K562 (cell line): ENCODE measurements around the gene CCDC185.

ENCODE experiments used
- BRCA1 ChIP-seq, 2 experiments: fragments of 450-650 bp in 1 of 2; sonication (generic) in 1 of 2; formaldehyde crosslinking in 1 of 2; IDR thresholded peaks; 2 replicates each; pipeline versions ENCODE4 v1.5.0 to v1.6.1; 2017 to 2020; ENCODE audit warnings: mild to moderate bottlenecking in 1 of 2, missing genetic modification reagents in 1 of 2
- CUX1 ChIP-seq: fragments of 200-800 bp; sonication (Bioruptor generic); IDR thresholded peaks from 2 replicates; pipeline ENCODE4 v1.6.1; 2016; ENCODE audit warnings: missing genetic modification characterization, missing compliant biosample characterization
- FOXK2 ChIP-seq, 2 experiments: fragments of 450-650 bp; IDR thresholded peaks in 1 of 2; conservative IDR thresholded peaks in 1 of 2; 2 replicates each; pipeline ENCODE4 v1.6.1; 2016; ENCODE audit warnings: low read depth in 2 of 2, mild to moderate bottlenecking in 1 of 2
- RAD21 ChIP-seq, 2 experiments: fragments of 250-450 bp in 1 of 2; fragments of 450-650 bp in 1 of 2; sonication (Bioruptor Pico) in 1 of 2; formaldehyde crosslinking in 1 of 2; IDR thresholded peaks in 1 of 2; conservative IDR thresholded peaks in 1 of 2; 2 replicates each; pipeline versions ENCODE4 v1.4.0 to v1.8.0; 2020 to 2022; ENCODE audit warnings: mild to moderate bottlenecking in 2 of 2, moderate library complexity in 1 of 2
- SMARCA5 ChIP-seq: fragments of 450-650 bp; IDR thresholded peaks from 2 replicates; pipeline ENCODE4 v1.6.1; 2016
- YY1 ChIP-seq, 3 experiments: IDR thresholded peaks; 2 replicates each; pipeline ENCODE4 v1.6.1; 2011; ENCODE audit warnings: low read length in 2 of 3, mild to moderate bottlenecking in 2 of 3, moderate library complexity in 2 of 3, borderline replicate concordance in 1 of 3, control low read depth in 1 of 3, low read depth in 1 of 3; ENCODE audit not compliant: insufficient read depth in 3 of 3, insufficient replicate concordance in 2 of 3, control insufficient read depth in 1 of 3, insufficient read length in 1 of 3; ENCODE audit errors: extremely low read depth in 1 of 3
- ZFPM2 ChIP-seq: fragments of 250-450 bp; sonication (Bioruptor Pico); IDR thresholded peaks from 2 replicates; pipeline ENCODE4 v1.5.1; 2022; ENCODE audit warnings: mild to moderate bottlenecking
- ZHX1 ChIP-seq: fragments of 150-350 bp; conservative IDR thresholded peaks from 2 replicates; pipeline ENCODE4 v1.6.1; 2014; ENCODE audit warnings: low read length
- ZSCAN29 ChIP-seq: fragments of 450-650 bp; IDR thresholded peaks from 2 replicates; pipeline ENCODE4 v1.6.1; 2017
- TF ChIP-seq, protein P1 (sequence below): sonication (generic); formaldehyde crosslinking; IDR thresholded peaks from 2 replicates; pipeline ENCODE4 v1.8.0; 2023; ENCODE audit warnings: mild to moderate bottlenecking, missing genetic modification reagents
- TF ChIP-seq, protein P2 (sequence below): fragments of 250-450 bp; sonication (Bioruptor Pico); IDR thresholded peaks from 2 replicates; pipeline ENCODE4 v1.9.0; 2021; ENCODE audit warnings: mild to moderate bottlenecking, inconsistent platforms
- TF ChIP-seq, protein P3 (sequence below), 3 experiments: IDR thresholded peaks in 2 of 3; conservative IDR thresholded peaks in 1 of 3; 2 replicates each; pipeline ENCODE4 v1.5.1; 2011 to 2012; ENCODE audit warnings: low read length in 3 of 3, mild to moderate bottlenecking in 3 of 3, control low read depth in 2 of 3, improper control_type of control experiment in 1 of 3, inconsistent platforms in 1 of 3, low read depth in 1 of 3, mixed read lengths in 1 of 3, moderate library complexity in 1 of 3; ENCODE audit not compliant: insufficient read depth in 2 of 3

- TF ChIP-seq FOXK2 (conservative IDR thresholded peaks at IDR 0.05 in 1 of 2, IDR thresholded peaks at IDR 0.05 in 1 of 2; ENCODE audit: low read depth in 2 of 2), result no peak
- TF ChIP-seq SMARCA5, result no peak
- TF ChIP-seq CUX1 (CRISPR knock-in tag), result no peak
- TF ChIP-seq RAD21 (CRISPR knock-in tag; conservative IDR thresholded peaks at IDR 0.05 in 1 of 2, IDR thresholded peaks at IDR 0.05 in 1 of 2), result no peak
- no peak for TF ChIP-seq BRCA1 (IDR thresholded peaks at IDR 0.05)
- TF ChIP-seq BRCA1 (CRISPR knock-in tag; IDR thresholded peaks at IDR 0.05), result no peak
- TF ChIP-seq YY1 (IDR thresholded peaks at IDR 0.05; ENCODE audit: borderline replicate concordance in 1 of 3, control insufficient read depth in 1 of 3, extremely low read depth in 1 of 3, insufficient read depth in 3 of 3, insufficient read length in 1 of 3, insufficient replicate concordance in 2 of 3, low read depth in 1 of 3, low read length in 2 of 3), result no peak
- TF ChIP-seq ZSCAN29, result no peak
- TF ChIP-seq, protein P1, sequence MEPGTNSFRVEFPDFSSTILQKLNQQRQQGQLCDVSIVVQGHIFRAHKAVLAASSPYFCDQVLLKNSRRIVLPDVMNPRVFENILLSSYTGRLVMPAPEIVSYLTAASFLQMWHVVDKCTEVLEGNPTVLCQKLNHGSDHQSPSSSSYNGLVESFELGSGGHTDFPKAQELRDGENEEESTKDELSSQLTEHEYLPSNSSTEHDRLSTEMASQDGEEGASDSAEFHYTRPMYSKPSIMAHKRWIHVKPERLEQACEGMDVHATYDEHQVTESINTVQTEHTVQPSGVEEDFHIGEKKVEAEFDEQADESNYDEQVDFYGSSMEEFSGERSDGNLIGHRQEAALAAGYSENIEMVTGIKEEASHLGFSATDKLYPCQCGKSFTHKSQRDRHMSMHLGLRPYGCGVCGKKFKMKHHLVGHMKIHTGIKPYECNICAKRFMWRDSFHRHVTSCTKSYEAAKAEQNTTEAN (CRISPR knock-in tag), result no peak
- TF ChIP-seq, protein P2, sequence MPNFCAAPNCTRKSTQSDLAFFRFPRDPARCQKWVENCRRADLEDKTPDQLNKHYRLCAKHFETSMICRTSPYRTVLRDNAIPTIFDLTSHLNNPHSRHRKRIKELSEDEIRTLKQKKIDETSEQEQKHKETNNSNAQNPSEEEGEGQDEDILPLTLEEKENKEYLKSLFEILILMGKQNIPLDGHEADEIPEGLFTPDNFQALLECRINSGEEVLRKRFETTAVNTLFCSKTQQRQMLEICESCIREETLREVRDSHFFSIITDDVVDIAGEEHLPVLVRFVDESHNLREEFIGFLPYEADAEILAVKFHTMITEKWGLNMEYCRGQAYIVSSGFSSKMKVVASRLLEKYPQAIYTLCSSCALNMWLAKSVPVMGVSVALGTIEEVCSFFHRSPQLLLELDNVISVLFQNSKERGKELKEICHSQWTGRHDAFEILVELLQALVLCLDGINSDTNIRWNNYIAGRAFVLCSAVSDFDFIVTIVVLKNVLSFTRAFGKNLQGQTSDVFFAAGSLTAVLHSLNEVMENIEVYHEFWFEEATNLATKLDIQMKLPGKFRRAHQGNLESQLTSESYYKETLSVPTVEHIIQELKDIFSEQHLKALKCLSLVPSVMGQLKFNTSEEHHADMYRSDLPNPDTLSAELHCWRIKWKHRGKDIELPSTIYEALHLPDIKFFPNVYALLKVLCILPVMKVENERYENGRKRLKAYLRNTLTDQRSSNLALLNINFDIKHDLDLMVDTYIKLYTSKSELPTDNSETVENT (CRISPR knock-in tag), result no peak
- no peak for TF ChIP-seq ZFPM2 (CRISPR knock-in tag)
- no peak for TF ChIP-seq ZHX1
- TF ChIP-seq, protein P3, sequence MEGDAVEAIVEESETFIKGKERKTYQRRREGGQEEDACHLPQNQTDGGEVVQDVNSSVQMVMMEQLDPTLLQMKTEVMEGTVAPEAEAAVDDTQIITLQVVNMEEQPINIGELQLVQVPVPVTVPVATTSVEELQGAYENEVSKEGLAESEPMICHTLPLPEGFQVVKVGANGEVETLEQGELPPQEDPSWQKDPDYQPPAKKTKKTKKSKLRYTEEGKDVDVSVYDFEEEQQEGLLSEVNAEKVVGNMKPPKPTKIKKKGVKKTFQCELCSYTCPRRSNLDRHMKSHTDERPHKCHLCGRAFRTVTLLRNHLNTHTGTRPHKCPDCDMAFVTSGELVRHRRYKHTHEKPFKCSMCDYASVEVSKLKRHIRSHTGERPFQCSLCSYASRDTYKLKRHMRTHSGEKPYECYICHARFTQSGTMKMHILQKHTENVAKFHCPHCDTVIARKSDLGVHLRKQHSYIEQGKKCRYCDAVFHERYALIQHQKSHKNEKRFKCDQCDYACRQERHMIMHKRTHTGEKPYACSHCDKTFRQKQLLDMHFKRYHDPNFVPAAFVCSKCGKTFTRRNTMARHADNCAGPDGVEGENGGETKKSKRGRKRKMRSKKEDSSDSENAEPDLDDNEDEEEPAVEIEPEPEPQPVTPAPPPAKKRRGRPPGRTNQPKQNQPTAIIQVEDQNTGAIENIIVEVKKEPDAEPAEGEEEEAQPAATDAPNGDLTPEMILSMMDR (IDR thresholded peaks at IDR 0.05 in 2 of 3, conservative IDR thresholded peaks at IDR 0.05 in 1 of 3; ENCODE audit: insufficient read depth in 2 of 3, low read depth in 1 of 3, low read length in 3 of 3), result no peak
Observed at GRCh38 chr1:223355699-223356098, 37.5 kb upstream of the CCDC185 start.
